ENCODE data around the gene ANKRD17.

DNA sequence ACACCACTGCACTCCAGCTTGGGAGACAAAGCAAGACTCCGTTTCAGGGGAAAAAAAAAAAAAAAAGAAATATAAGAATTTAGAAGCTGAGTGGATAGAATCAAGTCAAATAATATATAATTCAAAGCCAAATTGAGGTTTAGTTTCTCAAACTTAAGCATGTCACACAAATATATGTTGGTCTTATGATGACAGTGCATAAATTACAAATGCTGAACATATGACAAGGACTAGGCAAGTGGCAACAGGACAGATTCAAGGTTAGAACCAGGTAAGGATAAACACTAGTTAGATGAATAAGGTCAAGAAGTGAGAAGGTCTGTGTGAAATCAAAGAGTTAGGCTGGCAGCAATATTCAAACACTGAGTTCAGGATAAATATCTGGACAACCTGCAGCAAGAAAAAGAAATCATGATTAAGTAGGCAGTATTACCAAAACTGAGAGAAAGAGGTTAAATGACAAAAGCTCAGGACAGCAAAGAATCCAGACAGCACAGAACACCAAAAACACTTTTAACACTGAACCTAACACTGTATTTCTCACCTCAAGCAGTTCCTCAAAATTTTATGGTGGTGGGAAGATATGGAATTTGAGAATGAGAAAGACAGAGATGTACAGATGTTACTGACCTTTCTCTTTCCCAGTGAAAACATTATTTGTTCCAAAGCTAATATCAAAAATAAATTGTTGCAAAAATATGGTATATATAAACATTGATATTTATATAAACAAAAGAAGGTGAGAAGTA is 45.4 kb downstream of the ANKRD17 start:
- TF ChIP-seq ZNF274 (IDR thresholded peaks at IDR 0.05; ENCODE audit: low read depth, low read length): no peak
- no peak for TF ChIP-seq YY1 (IDR thresholded peaks at IDR 0.05; ENCODE audit: insufficient read depth, insufficient read length)

Measured in NT2/D1 (cell line).